GM23248 (cell line): ENCODE results near the gene DENND1C. TPM values are rescaled to one million over a fixed set of nuclear protein-coding genes. Genes with fewer than 3 reads are reported as not detected.

ENCODE experiments used
- DNase-seq: peaks from one replicate; pipeline ENCODE4 v3.0.0-alpha.2; 2015
- H2AFZ ChIP-seq: fragments of 200-600 bp; sonication (generic); 2 replicates; pipeline ENCODE4 v1.6.1; 2016; ENCODE audit warnings: antibody characterized with exemption
- H3F3A ChIP-seq: fragments of 200-600 bp; sonication (generic); 2 replicates; pipeline ENCODE4 v1.6.1; 2016; ENCODE audit warnings: mild to moderate bottlenecking, antibody characterized with exemption, mixed run types; ENCODE audit not compliant: insufficient read depth
- H3K27ac ChIP-seq: fragments of 200-600 bp; sonication (generic); 2 replicates; pipeline ENCODE4 v1.5.1; 2016; ENCODE audit warnings: mild to moderate bottlenecking
- H3K27me3 ChIP-seq: fragments of 200-600 bp; sonication (generic); replicated peaks from 2 replicates; pipeline ENCODE4 v1.6.1; 2016; ENCODE audit warnings: mild to moderate bottlenecking; ENCODE audit not compliant: insufficient read depth
- H3K36me3 ChIP-seq: fragments of 200-600 bp; sonication (generic); 2 replicates; pipeline ENCODE4 v1.6.1; 2016; ENCODE audit warnings: low read depth, mild to moderate bottlenecking
- H3K4me1 ChIP-seq: fragments of 200-600 bp; sonication (generic); 2 replicates; pipeline ENCODE4 v1.6.1; 2016; ENCODE audit warnings: mild to moderate bottlenecking; ENCODE audit not compliant: insufficient read depth
- H3K4me2 ChIP-seq: fragments of 200-600 bp; sonication (generic); one replicate; pipeline ENCODE4 v1.6.1; 2016; ENCODE audit warnings: mild to moderate bottlenecking; ENCODE audit not compliant: unreplicated experiment
- H3K4me3 ChIP-seq: fragments of 200-600 bp; sonication (generic); 2 replicates; pipeline ENCODE4 v1.5.1; 2016; ENCODE audit warnings: mild to moderate bottlenecking
- H3K79me2 ChIP-seq: fragments of 200-600 bp; sonication (generic); 2 replicates; pipeline ENCODE4 v1.6.1; 2016; ENCODE audit warnings: mild to moderate bottlenecking; ENCODE audit not compliant: insufficient read depth
- H3K9ac ChIP-seq: fragments of 200-600 bp; sonication (generic); 2 replicates; pipeline ENCODE4 v1.6.1; 2016; ENCODE audit warnings: mild to moderate bottlenecking
- H3K9me2 ChIP-seq: fragments of 200-600 bp; sonication (generic); 2 replicates; pipeline ENCODE4 v1.6.1; 2016; ENCODE audit warnings: mixed run types, mild to moderate bottlenecking, moderate library complexity; ENCODE audit not compliant: insufficient read depth
- H3K9me3 ChIP-seq: fragments of 200-600 bp; sonication (generic); one replicate; pipeline ENCODE4 v1.6.1; 2017; ENCODE audit warnings: low read depth
- H4K20me1 ChIP-seq: fragments of 200-600 bp; sonication (generic); 2 replicates; pipeline ENCODE4 v1.6.0; 2016; ENCODE audit not compliant: insufficient read depth
- EZH2 ChIP-seq: fragments of 200-600 bp; sonication (generic); IDR thresholded peaks from 2 replicates; pipeline ENCODE4 v1.6.1; 2018; ENCODE audit warnings: antibody characterized with exemption, mild to moderate bottlenecking; ENCODE audit not compliant: insufficient read depth, poor library complexity, severe bottlenecking
- EZH2phosphoT487 ChIP-seq: fragments of 200-600 bp; sonication (generic); IDR thresholded peaks from 2 replicates; pipeline ENCODE4 v1.6.1; 2018; ENCODE audit warnings: antibody characterized with exemption, moderate library complexity, mild to moderate bottlenecking, low read depth; ENCODE audit not compliant: insufficient read depth
- WGBS, 2 experiments: methylation state at CpG; one replicate each; pipeline ENCODE4 v1.1.6; 2015 to 2017; ENCODE audit warnings: low lambda C conversion rate in 2 of 2, low coverage in 1 of 2; ENCODE audit errors: missing lambda C conversion rate in 2 of 2; 5-methylcytosine and 5-hydroxymethylcytosine counted together
- in situ Hi-C: fragments of 300-500 bp; cut with MboI; formaldehyde crosslinking; loops from 2 replicates; pipeline ENCODE4 v1.15.0; 2020
- polyA plus RNA-seq: library from polyadenylated mRNA; unstranded; fragments of >200 nt; fragmentation: Nextera tagmentation; extraction: Ambion mirVana; gene quantifications from 2 replicates; pipeline ENCODE4 v1.2.1, GENCODE V29; 2016
- total RNA-seq: library from RNA; depleted of rRNA; stranded (reverse); fragments of >200 nt; shearing (Covaris generic); gene quantifications from 2 replicates; pipeline ENCODE4 v1.2.3, GENCODE V29; 2014

The DENND1C gene
- total and polyA plus RNA-seq, 2 experiments from 2014 or later: not detected

DNA sequence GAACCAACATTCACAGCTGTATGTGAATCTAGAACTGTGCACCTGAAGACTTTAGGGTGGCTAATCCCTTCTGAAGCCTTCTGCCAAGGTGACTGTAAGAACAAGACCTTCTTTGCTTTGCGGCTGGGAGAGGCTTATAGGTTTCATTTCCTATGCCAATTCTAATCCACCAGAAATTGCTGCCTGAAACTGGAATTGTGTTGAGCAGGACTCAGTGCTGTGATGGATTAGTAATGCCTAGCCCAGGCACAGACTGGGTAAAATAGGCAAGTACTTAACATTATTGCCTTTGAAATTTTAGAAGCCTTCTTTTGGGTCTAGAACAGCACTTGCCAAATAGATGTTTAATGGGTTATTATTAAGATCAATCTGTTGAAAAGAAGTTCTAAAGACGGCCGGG, 33.5 kb downstream of the DENND1C start:
- Histone ChIP-seq H3F3A (no peaks in the 10 kb centered on the region), H2AFZ (no peak overlapping the region), H3K79me2 (no peaks in the 10 kb centered on the region), H3K27ac (no peak overlapping the region), H3K36me3 (no peaks in the 10 kb centered on the region), H3K27me3 (no peaks in the 10 kb centered on the region), H3K4me1 (no peaks in the 10 kb centered on the region), H3K4me3 (no peak overlapping the region), H3K4me2 (no peak overlapping the region), H3K9me3 (no peaks in the 10 kb centered on the region), H3K9me2 (no peaks in the 10 kb centered on the region), H4K20me1 (no peaks in the 10 kb centered on the region), H3K9ac (no peak overlapping the region)
- TF ChIP-seq EZH2phosphoT487: no peak
- TF ChIP-seq EZH2: no peak
- in situ Hi-C loops: no loop called here
- no peak for DNase-seq
- 77 to 80% methylated on average over 3 of the region's 3 CpGs for WGBS, 2 experiments

DNA sequence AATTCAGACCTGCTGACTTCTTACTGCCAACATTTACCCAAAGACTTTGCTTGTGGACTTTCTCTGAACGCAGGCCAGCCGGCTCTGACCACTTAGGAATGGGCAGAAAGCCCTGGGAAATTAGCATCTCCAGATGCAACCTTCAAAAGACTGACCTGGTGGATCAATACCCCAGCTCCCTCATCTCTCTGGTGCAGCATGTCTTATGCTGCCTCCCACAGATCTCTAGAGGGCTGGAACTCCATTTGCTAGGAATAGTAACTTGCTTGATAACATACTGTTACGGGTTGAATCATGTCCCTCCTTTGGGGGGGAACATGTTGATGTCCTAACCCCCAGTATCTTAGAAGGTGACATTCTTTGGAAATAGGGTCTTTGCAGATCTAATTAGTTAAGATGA, 35.1 kb downstream of the DENND1C start:
- TF ChIP-seq EZH2phosphoT487: no peak
- TF ChIP-seq EZH2: no peak
- H3K27ac ChIP-seq: no peak overlapping the region
- no peaks in the 10 kb centered on the region for H4K20me1 ChIP-seq
- H2AFZ ChIP-seq: no peak overlapping the region
- H3K9me2 ChIP-seq: no peaks in the 10 kb centered on the region
- no peaks in the 10 kb centered on the region for H3K79me2 ChIP-seq
- no peaks in the 10 kb centered on the region for H3F3A ChIP-seq
- H3K4me1 ChIP-seq: no peaks in the 10 kb centered on the region
- H3K9me3 ChIP-seq: no peaks in the 10 kb centered on the region
- 81 to 91% methylated on average over 3 of the region's 3 CpGs for WGBS, 2 experiments
- DNase-seq: no peak
- in situ Hi-C loops: no loop called here
- H3K9ac ChIP-seq: no peak overlapping the region
- no peaks in the 10 kb centered on the region for H3K36me3 ChIP-seq
- no peaks in the 10 kb centered on the region for H3K27me3 ChIP-seq
- no peak overlapping the region for H3K4me3 ChIP-seq
- H3K4me2 ChIP-seq: no peak overlapping the region

DNA sequence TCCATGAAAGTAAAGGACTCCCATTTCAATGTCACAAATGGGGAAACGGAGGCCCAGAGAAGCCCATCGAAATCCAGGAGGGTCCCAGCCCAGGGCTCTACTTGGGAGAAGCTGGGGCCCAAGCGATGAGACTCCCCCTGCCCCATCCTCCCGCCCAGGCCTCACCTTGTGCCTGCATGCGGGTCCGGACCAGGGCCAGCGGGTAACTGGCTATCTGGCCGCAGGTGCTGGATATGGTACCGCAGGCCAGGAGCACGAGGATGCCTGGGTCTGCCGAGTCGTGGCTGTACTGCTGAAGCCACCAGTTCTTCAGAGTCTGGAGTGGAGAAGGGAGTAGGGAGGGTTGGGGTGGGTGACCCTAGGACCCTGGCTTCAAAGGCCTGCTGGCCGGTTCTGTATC, 37.6 kb downstream of the DENND1C start:
- no peaks in the 10 kb centered on the region for H3K4me1 ChIP-seq
- H3K4me2 ChIP-seq: no peak overlapping the region
- no peaks in the 10 kb centered on the region for H3K9me2 ChIP-seq
- H3K27ac ChIP-seq: no peak overlapping the region
- H3K79me2 ChIP-seq: no peaks in the 10 kb centered on the region
- H2AFZ ChIP-seq: no peak overlapping the region
- no peaks in the 10 kb centered on the region for H4K20me1 ChIP-seq
- TF ChIP-seq EZH2phosphoT487 (no peak), EZH2 (no peak)
- no peak overlapping the region for H3K9ac ChIP-seq
- no peak for DNase-seq
- no peak overlapping the region for H3K4me3 ChIP-seq
- WGBS, 2 experiments: 87 to 88% methylated on average over 13 of the region's 13 CpGs
- H3F3A ChIP-seq: no peaks in the 10 kb centered on the region
- in situ Hi-C loops: no loop called here
- no peaks in the 10 kb centered on the region for H3K9me3 ChIP-seq
- H3K27me3 ChIP-seq: no peaks in the 10 kb centered on the region
- H3K36me3 ChIP-seq: no peaks in the 10 kb centered on the region

DNA sequence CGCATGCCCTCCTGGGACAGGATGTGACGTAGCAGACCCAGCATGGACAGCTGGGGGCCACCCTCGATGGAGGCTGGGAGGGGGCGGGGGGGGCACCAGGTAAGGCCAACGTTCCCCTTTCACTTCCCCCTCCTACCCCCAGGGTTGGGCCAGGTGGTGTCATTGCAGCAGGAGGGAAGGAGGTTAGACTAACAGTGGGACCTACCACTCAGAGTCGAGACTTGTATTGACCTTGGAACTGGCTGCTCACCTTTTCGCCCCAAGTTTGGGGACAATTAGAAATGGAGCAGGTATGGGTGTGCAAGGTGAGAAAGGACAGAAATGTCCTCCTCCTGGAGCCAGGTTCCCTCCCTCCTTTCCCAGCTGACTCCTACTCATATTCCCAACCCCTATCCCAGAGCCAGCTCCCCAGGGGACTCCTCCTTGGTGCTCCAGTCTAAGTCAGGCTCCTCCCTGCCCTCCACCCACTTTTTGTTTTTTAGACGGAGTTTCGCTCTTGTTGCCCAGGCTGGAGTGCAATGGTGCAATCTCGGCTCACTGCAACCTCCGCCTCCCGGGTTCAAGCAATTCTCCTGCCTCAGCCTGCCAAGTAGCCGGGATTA, 39.4 kb downstream of the DENND1C start:
- Histone ChIP-seq H3F3A (no peaks in the 10 kb centered on the region), H3K4me2 (no peak overlapping the region), H3K9me3 (no peaks in the 10 kb centered on the region), H3K79me2 (no peaks in the 10 kb centered on the region), H3K4me1 (no peaks in the 10 kb centered on the region), H3K4me3 (no peak overlapping the region), H3K36me3 (no peaks in the 10 kb centered on the region), H3K9me2 (no peaks in the 10 kb centered on the region), H3K27ac (no peak overlapping the region), H3K27me3 (no peaks in the 10 kb centered on the region), H3K9ac (no peak overlapping the region), H2AFZ (no peak overlapping the region), H4K20me1 (no peaks in the 10 kb centered on the region)
- DNase-seq: no peak
- in situ Hi-C loops: no loop called here
- TF ChIP-seq EZH2 (no peak), EZH2phosphoT487 (no peak)
- 74 to 86% methylated on average over 11 to 13 of the region's 13 CpGs for WGBS, 2 experiments

DNA sequence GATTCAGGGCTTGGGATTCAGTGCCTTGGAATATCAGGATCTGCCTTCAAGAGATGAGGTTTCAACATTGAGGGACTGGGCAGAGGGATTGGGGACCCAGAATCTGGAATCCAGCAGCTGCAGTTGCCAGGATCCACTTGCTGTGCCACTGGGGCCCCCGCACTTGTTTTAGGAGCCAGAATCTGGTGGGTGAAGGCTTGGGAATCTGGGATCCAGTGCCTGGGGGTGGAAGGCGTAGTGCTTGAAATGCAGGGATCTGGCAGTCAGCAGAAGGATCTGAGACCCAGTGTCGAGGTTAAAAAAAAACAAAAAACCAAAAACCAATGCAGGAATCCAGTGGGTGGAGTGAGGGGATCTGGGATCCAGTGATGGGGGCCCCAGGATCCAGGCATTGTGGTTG, 40.7 kb downstream of the DENND1C start:
- in situ Hi-C loops: no loop called here
- H3K9me3 ChIP-seq: no peaks in the 10 kb centered on the region
- no peaks in the 10 kb centered on the region for H3K36me3 ChIP-seq
- no peaks in the 10 kb centered on the region for H4K20me1 ChIP-seq
- TF ChIP-seq EZH2 (no peak), EZH2phosphoT487 (no peak)
- no peak overlapping the region for H2AFZ ChIP-seq
- H3K9me2 ChIP-seq: no peaks in the 10 kb centered on the region
- no peaks in the 10 kb centered on the region for H3K79me2 ChIP-seq
- H3K4me3 ChIP-seq: no peak overlapping the region
- no peak overlapping the region for H3K9ac ChIP-seq
- H3K27me3 ChIP-seq: no peaks in the 10 kb centered on the region
- H3F3A ChIP-seq: no peaks in the 10 kb centered on the region
- H3K27ac ChIP-seq: no peak overlapping the region
- no peak overlapping the region for H3K4me2 ChIP-seq
- DNase-seq: no peak
- 68 to 77% methylated on average over 3 of the region's 3 CpGs for WGBS, 2 experiments
- no peaks in the 10 kb centered on the region for H3K4me1 ChIP-seq
